ENCODE data around the gene RADIL.

The RADIL gene

GRCh38 chr7:4763091-4763793 is 120.3 kb downstream of the RADIL start:
- FAIRE-seq, result peak; percentile 27
- no peak for DNase-seq (ENCODE audit: low spot score)

GRCh38 chr7:4762121-4763055 is 121.1 kb downstream of the RADIL start:
- DNase-seq (ENCODE audit: low spot score), result no peak

GRCh38 chr7:4760952-4761351 is 122.6 kb downstream of the RADIL start:
- FAIRE-seq, result no peak
- no peak for DNase-seq (ENCODE audit: low spot score)

More at GRCh38 chr7:4762121-4763055, 121.1 kb downstream of the RADIL start:
- no peak for FAIRE-seq

DNA sequence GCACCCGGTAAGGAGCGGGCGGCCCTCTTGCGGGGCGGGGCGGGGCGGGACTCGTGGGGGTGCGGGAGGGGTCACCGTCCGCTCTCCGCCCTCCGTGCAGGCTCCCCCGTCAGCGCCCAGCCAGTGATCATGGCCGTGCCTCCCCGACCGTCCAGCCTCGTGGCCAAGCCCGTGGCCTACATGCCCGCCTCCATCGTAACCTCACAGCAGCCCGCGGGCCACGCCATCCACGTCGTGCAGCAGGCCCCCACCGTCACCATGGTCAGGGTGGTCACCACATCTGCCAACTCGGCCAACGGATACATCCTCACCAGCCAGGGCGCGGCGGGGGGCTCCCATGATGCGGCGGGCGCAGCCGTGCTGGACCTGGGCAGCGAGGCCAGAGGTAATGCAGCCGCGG is 124.3 kb downstream of the RADIL start:
- no peak for DNase-seq (ENCODE audit: low spot score)
- peak; percentile 94 for FAIRE-seq

GRCh38 chr7:4758791-4759190 is 124.7 kb downstream of the RADIL start:
- DNase-seq (ENCODE audit: low spot score), result no peak
- FAIRE-seq, result no peak

GRCh38 chr7:4758111-4758510 is 125.4 kb downstream of the RADIL start:
- DNase-seq (ENCODE audit: low spot score) (no peak), FAIRE-seq (peak; percentile 90)

GRCh38 chr7:4755045-4755444 is 128.5 kb downstream of the RADIL start:
- DNase-seq (ENCODE audit: low spot score), result no peak
- peak; percentile 92 for FAIRE-seq

DNA sequence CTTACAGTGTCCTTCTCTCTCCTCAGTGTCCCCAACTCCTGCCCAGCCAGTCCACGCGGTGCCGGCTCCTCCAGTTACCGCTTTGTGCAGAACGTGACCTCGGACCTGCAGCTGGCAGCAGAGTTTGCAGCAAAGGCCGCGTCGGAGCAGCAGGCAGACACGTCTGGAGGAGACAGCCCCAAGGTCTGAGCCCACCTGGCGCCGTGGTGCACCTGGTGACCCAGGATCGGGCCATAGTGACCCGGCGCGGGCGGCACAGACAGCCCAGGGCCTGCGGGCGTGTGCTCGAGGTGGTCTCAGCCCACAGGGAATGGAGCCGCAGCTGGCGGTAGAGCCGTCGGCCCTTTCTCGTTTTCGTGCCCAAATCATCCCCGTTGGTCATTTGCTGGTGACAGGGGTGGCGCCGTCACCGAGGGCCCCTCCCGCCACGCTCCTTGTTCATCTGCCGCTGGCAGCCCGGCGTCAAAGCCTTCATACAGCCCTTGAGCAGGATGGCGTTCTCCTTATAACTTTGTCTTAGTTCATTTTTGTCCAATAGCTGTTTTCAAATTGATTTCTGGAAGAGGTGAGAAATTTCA is 129.0 kb downstream of the RADIL start:
- peak; percentile 91 for FAIRE-seq

GRCh38 chr7:4753598-4754432 is 129.7 kb downstream of the RADIL start:
- FAIRE-seq, result peak; percentile 98
- DNase-seq (ENCODE audit: low spot score), result peak; percentile 92

More for the DNA sequence above, 129.0 kb downstream of the RADIL start:
- DNase-seq (ENCODE audit: low spot score), result no peak

GRCh38 chr7:4751398-4751947 is 132.0 kb downstream of the RADIL start:
- DNase-seq (ENCODE audit: low spot score) (no peak), FAIRE-seq (no peak)

- no peak for DNase-seq (ENCODE audit: low spot score)
- no peak for FAIRE-seq
Observed at GRCh38 chr7:4749798-4750197, 133.7 kb downstream of the RADIL start.

- DNase-seq (ENCODE audit: low spot score) (no peak), FAIRE-seq (no peak)
Observed at GRCh38 chr7:4749363-4749762, 134.2 kb downstream of the RADIL start.

Measured in urothelium cell line (cell line).